ENCODE measurements around the gene RFTN1.
"Not testable (repeated sequence)": the region's sequence is repeated elsewhere in the genome, so short reads cannot be mapped to it uniquely, and the experiment has no call there.

Gene RFTN1

GRCh38 chr3:16494094-16494493 is 19.4 kb downstream of the RFTN1 start:
- DNase-seq (ENCODE audit: low read depth) = no peak
- TF ChIP-seq CTCF (conservative IDR thresholded peaks at IDR 0.05; ENCODE audit: low read length) = no peak
- no peak overlapping the region for H3K4me3 ChIP-seq (ENCODE audit: low read length)

- no peak overlapping the region for H3K4me3 ChIP-seq (ENCODE audit: low read length)
- no peak for TF ChIP-seq CTCF (conservative IDR thresholded peaks at IDR 0.05; ENCODE audit: low read length)
- DNase-seq (ENCODE audit: low read depth) = no peak
These were observed 23.4 kb downstream of the RFTN1 start for GRCh38 chr3:16490062-16490619.

- not testable (repeated sequence) for H3K4me3 ChIP-seq (ENCODE audit: low read length)
These were observed 24.0 kb downstream of the RFTN1 start for GRCh38 chr3:16489326-16490061.

GRCh38 chr3:16488637-16489036 is 24.9 kb downstream of the RFTN1 start:
- DNase-seq (ENCODE audit: low read depth) = no peak
- no peak overlapping the region for H3K4me3 ChIP-seq (ENCODE audit: low read length)
- TF ChIP-seq CTCF (conservative IDR thresholded peaks at IDR 0.05; ENCODE audit: low read length) = no peak

More at GRCh38 chr3:16489326-16490061, 24.0 kb downstream of the RFTN1 start:
- not testable (repeated sequence) for DNase-seq (ENCODE audit: low read depth)

GRCh38 chr3:16487511-16488175 is 25.9 kb downstream of the RFTN1 start:
- no peak overlapping the region for H3K4me3 ChIP-seq (ENCODE audit: low read length)
- TF ChIP-seq CTCF (conservative IDR thresholded peaks at IDR 0.05; ENCODE audit: low read length) = no peak
- DNase-seq (ENCODE audit: low read depth) = no peak

- DNase-seq (ENCODE audit: low read depth) = no peak
- no peak overlapping the region for H3K4me3 ChIP-seq (ENCODE audit: low read length)
- TF ChIP-seq CTCF (conservative IDR thresholded peaks at IDR 0.05; ENCODE audit: low read length) = no peak
These were observed 26.5 kb downstream of the RFTN1 start for GRCh38 chr3:16486951-16487480.

GRCh38 chr3:16486201-16486600 is 27.3 kb downstream of the RFTN1 start:
- H3K4me3 ChIP-seq (ENCODE audit: low read length) = no peak overlapping the region
- DNase-seq (ENCODE audit: low read depth) = no peak
- no peak for TF ChIP-seq CTCF (conservative IDR thresholded peaks at IDR 0.05; ENCODE audit: low read length)

Data from AG10803 (cell line).